Liver (tissue), 9 donors: ENCODE measurements around the gene ZC3H8. TPM values are rescaled to one million over a fixed set of nuclear protein-coding genes. Genes with fewer than 3 reads are reported as not detected.

ENCODE experiments used
- DNase-seq: peaks from one replicate; pipeline ENCODE4 v3.0.0-alpha.2; 2017; ENCODE audit warnings: low spot score
- H3K27ac ChIP-seq, 2 donors: one replicate each; pipeline ENCODE4 v1.7.0; 2013; ENCODE audit warnings: inconsistent platforms in 2 of 2, low read length in 2 of 2, control low read depth in 1 of 2, low read depth in 1 of 2, mild to moderate bottlenecking in 1 of 2
- H3K27me3 ChIP-seq, 4 donors: one replicate each; pipeline versions ENCODE4 v1.6.1 to v1.7.0; 2013; ENCODE audit warnings: low read length in 3 of 4, inconsistent platforms in 1 of 4, mild to moderate bottlenecking in 1 of 4, moderate library complexity in 1 of 4; ENCODE audit not compliant: control insufficient read depth in 4 of 4, insufficient read depth in 4 of 4
- H3K36me3 ChIP-seq, 4 donors: one replicate each; pipeline versions ENCODE4 v1.6.1 to v1.7.0; 2013; ENCODE audit warnings: low read length in 3 of 4, mild to moderate bottlenecking in 3 of 4, low read depth in 1 of 4, moderate library complexity in 1 of 4; ENCODE audit not compliant: control insufficient read depth in 4 of 4, insufficient read depth in 3 of 4
- H3K4me1 ChIP-seq, 4 donors: one replicate each; pipeline versions ENCODE4 v1.6.1 to v1.7.0; 2013; ENCODE audit warnings: low read length in 3 of 4, mild to moderate bottlenecking in 3 of 4, moderate library complexity in 1 of 4; ENCODE audit not compliant: control insufficient read depth in 4 of 4, insufficient read depth in 4 of 4
- H3K4me3 ChIP-seq, 3 donors: one replicate each; pipeline versions ENCODE4 v1.6.1 to v1.7.0; 2013; ENCODE audit warnings: low read length in 3 of 3, control low read depth in 1 of 3, low read depth in 1 of 3, mild to moderate bottlenecking in 1 of 3
- H3K9ac ChIP-seq, 2 donors: one replicate each; pipeline ENCODE4 v1.7.0; 2013; ENCODE audit warnings: low read length in 2 of 2, mild to moderate bottlenecking in 2 of 2, moderate library complexity in 2 of 2, control low read depth in 1 of 2, low read depth in 1 of 2
- H3K9me3 ChIP-seq, 4 donors: one replicate each; pipeline versions ENCODE4 v1.6.1 to v1.7.0; 2013; ENCODE audit warnings: low read length in 3 of 4; ENCODE audit not compliant: control insufficient read depth in 4 of 4
- EGR1 ChIP-seq, 2 donors: IDR thresholded peaks; 2 replicates each; pipeline ENCODE4 v1.6.1; 2016 to 2018; ENCODE audit warnings: antibody characterized with exemption in 2 of 2, low read depth in 2 of 2
- FOXA2 ChIP-seq: IDR thresholded peaks from 2 replicates; pipeline ENCODE4 v1.6.1; 2016; ENCODE audit warnings: antibody characterized with exemption
- GABPA ChIP-seq, 2 donors: IDR thresholded peaks in 1 of 2; conservative IDR thresholded peaks in 1 of 2; 2 replicates each; pipeline ENCODE4 v1.6.1; 2016; ENCODE audit warnings: antibody characterized with exemption in 2 of 2, mild to moderate bottlenecking in 1 of 2, moderate library complexity in 1 of 2
- HNF4G ChIP-seq: IDR thresholded peaks from 2 replicates; pipeline ENCODE4 v1.6.1; 2016; ENCODE audit warnings: antibody characterized with exemption
- JUND ChIP-seq, 2 donors: IDR thresholded peaks; 2 replicates each; pipeline ENCODE4 v1.6.1; 2016; ENCODE audit warnings: antibody characterized with exemption in 2 of 2
- NR2F2 ChIP-seq: IDR thresholded peaks from 2 replicates; pipeline ENCODE4 v1.6.1; 2016; ENCODE audit warnings: antibody characterized with exemption
- RAD21 ChIP-seq, 2 donors: IDR thresholded peaks; 2 replicates each; pipeline ENCODE4 v1.6.1; 2016; ENCODE audit warnings: antibody characterized with exemption in 2 of 2, mild to moderate bottlenecking in 2 of 2
- RXRA ChIP-seq, 2 donors: IDR thresholded peaks; 2 replicates each; pipeline ENCODE4 v1.6.1; 2017 to 2018; ENCODE audit warnings: antibody characterized with exemption in 2 of 2, mild to moderate bottlenecking in 1 of 2
- TAF1 ChIP-seq: conservative IDR thresholded peaks from 2 replicates; pipeline ENCODE4 v1.6.1; 2016; ENCODE audit warnings: antibody characterized with exemption, mild to moderate bottlenecking
- YY1 ChIP-seq: IDR thresholded peaks from 2 replicates; pipeline ENCODE4 v1.6.1; 2016; ENCODE audit warnings: antibody characterized with exemption, mild to moderate bottlenecking
- WGBS: extraction: QIAGEN DNeasy Blood & Tissue Kit; methylation state at CpG from one replicate; pipeline ENCODE4 v1.1.7; 2013; 5-methylcytosine and 5-hydroxymethylcytosine counted together
- polyA plus RNA-seq, 2 donors: library from polyadenylated mRNA; stranded (reverse) in 1 of 2; unstranded in 1 of 2; fragments of 200-250 nt in 1 of 2; fragments of >200 nt in 1 of 2; fragmentation: Nextera tagmentation in 1 of 2; extraction: Ambion mirVana in 1 of 2; gene quantifications; one replicate each; pipeline versions ENCODE4 v1.2.1 to v1.2.3, GENCODE V29; 2013 to 2015
- total RNA-seq, 2 donors: library from RNA; depleted of rRNA; stranded (reverse); fragments of >200 nt; gene quantifications; one replicate each; pipeline ENCODE4 v1.2.3, GENCODE V29; 2014
- TF ChIP-seq, protein P1 (sequence below): fragments of 150-350 bp; IDR thresholded peaks from 2 replicates; pipeline ENCODE4 v1.5.1; 2017; ENCODE audit warnings: improper control_type of control experiment, low read depth, low read length; ENCODE audit not compliant: missing input control
- TF ChIP-seq, protein P2 (sequence below): IDR thresholded peaks from 2 replicates; pipeline ENCODE4 v1.6.1; 2016; ENCODE audit warnings: antibody characterized with exemption
- TF ChIP-seq, protein P3 (sequence below): IDR thresholded peaks from 2 replicates; pipeline ENCODE4 v1.6.1; 2016; ENCODE audit warnings: antibody characterized with exemption, mild to moderate bottlenecking
- TF ChIP-seq, protein P4 (sequence below): IDR thresholded peaks from 2 replicates; pipeline ENCODE4 v1.6.1; 2016; ENCODE audit warnings: antibody characterized with exemption
- TF ChIP-seq, protein P5 (sequence below): IDR thresholded peaks from 2 replicates; pipeline ENCODE4 v1.6.1; 2016; ENCODE audit warnings: antibody characterized with exemption
- donor health status: healthy.
- donor health status: healthy.
- donor health status: healthy.
- donor health status: healthy.
- donor health status: healthy.

ZC3H8 gene
- total and polyA plus RNA-seq, 4 donors: 2.4 to 8.9 (median 6.5) TPM

DNA sequence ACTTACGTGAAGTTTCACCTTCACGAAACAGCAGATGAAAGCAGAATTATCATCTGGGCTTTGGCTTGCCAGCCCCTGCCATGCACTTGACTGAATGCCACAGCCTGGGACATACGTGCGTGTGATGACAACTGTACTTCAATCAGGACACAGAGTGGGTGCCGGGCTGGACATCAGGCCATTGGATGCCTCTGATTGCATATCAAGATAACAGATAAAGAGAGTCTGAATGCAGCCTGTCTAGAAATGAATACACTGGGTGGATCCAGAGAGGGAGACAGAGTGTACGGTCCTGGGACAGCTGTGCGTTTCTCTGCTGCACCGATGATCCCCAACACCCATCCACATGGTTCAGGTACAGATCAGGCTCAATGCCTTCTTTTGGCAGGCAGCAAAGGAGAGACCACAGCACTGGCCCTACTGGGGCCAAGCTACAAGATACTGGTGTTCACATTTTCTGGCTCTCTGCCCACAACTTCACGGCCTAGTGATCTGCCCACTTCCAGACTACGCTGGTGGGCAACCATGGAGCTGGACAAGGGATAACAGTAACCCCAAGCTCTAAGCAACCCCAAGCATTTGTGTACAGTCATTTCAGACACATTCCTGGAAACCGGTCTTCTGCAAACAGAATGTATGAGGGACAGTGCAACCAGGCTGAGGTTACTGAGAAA lies 81.1 kb downstream of the ZC3H8 start:
- H3K9me3 ChIP-seq: no peaks in the 10 kb centered on the region
- no peak overlapping the region for H3K4me3 ChIP-seq
- WGBS: 95% methylated on average over 11 of the region's 11 CpGs
- H3K4me1 ChIP-seq: no peaks in the 10 kb centered on the region
- H3K36me3 ChIP-seq: no peaks in the 10 kb centered on the region
- no peak overlapping the region for H3K27ac ChIP-seq
- no peaks in the 10 kb centered on the region for H3K27me3 ChIP-seq
- no peak for DNase-seq
- no peak overlapping the region for H3K9ac ChIP-seq
- TF ChIP-seq JUND (IDR thresholded peaks at IDR 0.05) (no peak), TAF1 (no peak), EGR1 (IDR thresholded peaks at IDR 0.05; ENCODE audit: low read depth in 2 of 2) (no peak), YY1 (no peak), RAD21 (IDR thresholded peaks at IDR 0.05) (no peak), FOXA2 (no peak), HNF4G (no peak)
- TF ChIP-seq, protein P1, sequence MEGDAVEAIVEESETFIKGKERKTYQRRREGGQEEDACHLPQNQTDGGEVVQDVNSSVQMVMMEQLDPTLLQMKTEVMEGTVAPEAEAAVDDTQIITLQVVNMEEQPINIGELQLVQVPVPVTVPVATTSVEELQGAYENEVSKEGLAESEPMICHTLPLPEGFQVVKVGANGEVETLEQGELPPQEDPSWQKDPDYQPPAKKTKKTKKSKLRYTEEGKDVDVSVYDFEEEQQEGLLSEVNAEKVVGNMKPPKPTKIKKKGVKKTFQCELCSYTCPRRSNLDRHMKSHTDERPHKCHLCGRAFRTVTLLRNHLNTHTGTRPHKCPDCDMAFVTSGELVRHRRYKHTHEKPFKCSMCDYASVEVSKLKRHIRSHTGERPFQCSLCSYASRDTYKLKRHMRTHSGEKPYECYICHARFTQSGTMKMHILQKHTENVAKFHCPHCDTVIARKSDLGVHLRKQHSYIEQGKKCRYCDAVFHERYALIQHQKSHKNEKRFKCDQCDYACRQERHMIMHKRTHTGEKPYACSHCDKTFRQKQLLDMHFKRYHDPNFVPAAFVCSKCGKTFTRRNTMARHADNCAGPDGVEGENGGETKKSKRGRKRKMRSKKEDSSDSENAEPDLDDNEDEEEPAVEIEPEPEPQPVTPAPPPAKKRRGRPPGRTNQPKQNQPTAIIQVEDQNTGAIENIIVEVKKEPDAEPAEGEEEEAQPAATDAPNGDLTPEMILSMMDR: no peak
- TF ChIP-seq, protein P2, sequence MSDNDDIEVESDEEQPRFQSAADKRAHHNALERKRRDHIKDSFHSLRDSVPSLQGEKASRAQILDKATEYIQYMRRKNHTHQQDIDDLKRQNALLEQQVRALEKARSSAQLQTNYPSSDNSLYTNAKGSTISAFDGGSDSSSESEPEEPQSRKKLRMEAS: no peak

DNA sequence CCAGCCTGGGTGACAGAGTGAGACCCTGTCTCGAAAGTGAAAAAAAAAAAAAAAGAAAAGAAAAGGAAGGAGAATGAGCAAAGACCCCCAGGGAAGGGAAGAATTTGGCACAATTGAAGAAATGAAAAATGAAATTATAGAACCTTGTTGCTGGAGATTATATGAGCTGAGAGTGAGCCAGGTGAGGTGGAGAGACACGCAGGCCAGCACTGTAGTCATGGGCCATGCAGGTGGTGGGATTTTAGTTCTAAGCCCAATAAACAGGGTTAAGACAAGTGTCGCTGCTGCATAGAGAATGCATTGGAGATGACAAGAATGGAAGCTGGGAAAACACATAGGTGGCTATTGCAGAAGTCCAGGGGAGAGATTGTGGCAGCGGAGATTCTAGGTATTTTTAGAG lies 84.3 kb downstream of the ZC3H8 start:
- peaks cover 0 to 2% (median under 1%) of the 10 kb centered on the region in 4 donors for H3K4me1 ChIP-seq
- no peak for TF ChIP-seq JUND (IDR thresholded peaks at IDR 0.05)
- TF ChIP-seq FOXA2: no peak
- TF ChIP-seq, protein P3, sequence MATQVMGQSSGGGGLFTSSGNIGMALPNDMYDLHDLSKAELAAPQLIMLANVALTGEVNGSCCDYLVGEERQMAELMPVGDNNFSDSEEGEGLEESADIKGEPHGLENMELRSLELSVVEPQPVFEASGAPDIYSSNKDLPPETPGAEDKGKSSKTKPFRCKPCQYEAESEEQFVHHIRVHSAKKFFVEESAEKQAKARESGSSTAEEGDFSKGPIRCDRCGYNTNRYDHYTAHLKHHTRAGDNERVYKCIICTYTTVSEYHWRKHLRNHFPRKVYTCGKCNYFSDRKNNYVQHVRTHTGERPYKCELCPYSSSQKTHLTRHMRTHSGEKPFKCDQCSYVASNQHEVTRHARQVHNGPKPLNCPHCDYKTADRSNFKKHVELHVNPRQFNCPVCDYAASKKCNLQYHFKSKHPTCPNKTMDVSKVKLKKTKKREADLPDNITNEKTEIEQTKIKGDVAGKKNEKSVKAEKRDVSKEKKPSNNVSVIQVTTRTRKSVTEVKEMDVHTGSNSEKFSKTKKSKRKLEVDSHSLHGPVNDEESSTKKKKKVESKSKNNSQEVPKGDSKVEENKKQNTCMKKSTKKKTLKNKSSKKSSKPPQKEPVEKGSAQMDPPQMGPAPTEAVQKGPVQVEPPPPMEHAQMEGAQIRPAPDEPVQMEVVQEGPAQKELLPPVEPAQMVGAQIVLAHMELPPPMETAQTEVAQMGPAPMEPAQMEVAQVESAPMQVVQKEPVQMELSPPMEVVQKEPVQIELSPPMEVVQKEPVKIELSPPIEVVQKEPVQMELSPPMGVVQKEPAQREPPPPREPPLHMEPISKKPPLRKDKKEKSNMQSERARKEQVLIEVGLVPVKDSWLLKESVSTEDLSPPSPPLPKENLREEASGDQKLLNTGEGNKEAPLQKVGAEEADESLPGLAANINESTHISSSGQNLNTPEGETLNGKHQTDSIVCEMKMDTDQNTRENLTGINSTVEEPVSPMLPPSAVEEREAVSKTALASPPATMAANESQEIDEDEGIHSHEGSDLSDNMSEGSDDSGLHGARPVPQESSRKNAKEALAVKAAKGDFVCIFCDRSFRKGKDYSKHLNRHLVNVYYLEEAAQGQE: no peak
- TF ChIP-seq RXRA (IDR thresholded peaks at IDR 0.05): no peak
- TF ChIP-seq, protein P4, sequence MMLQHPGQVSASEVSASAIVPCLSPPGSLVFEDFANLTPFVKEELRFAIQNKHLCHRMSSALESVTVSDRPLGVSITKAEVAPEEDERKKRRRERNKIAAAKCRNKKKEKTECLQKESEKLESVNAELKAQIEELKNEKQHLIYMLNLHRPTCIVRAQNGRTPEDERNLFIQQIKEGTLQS: no peak
- no peak for TF ChIP-seq NR2F2
- no peak for TF ChIP-seq EGR1 (IDR thresholded peaks at IDR 0.05; ENCODE audit: low read depth in 2 of 2)
- TF ChIP-seq GABPA (IDR thresholded peaks at IDR 0.05 in 1 of 2, conservative IDR thresholded peaks at IDR 0.05 in 1 of 2): no peak
- TF ChIP-seq, protein P2: no peak
- TF ChIP-seq, protein P1: no peak
- TF ChIP-seq, protein P5, sequence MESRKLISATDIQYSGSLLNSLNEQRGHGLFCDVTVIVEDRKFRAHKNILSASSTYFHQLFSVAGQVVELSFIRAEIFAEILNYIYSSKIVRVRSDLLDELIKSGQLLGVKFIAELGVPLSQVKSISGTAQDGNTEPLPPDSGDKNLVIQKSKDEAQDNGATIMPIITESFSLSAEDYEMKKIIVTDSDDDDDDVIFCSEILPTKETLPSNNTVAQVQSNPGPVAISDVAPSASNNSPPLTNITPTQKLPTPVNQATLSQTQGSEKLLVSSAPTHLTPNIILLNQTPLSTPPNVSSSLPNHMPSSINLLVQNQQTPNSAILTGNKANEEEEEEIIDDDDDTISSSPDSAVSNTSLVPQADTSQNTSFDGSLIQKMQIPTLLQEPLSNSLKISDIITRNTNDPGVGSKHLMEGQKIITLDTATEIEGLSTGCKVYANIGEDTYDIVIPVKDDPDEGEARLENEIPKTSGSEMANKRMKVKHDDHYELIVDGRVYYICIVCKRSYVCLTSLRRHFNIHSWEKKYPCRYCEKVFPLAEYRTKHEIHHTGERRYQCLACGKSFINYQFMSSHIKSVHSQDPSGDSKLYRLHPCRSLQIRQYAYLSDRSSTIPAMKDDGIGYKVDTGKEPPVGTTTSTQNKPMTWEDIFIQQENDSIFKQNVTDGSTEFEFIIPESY: no peak
- TF ChIP-seq TAF1: no peak
- TF ChIP-seq RAD21 (IDR thresholded peaks at IDR 0.05): no peak
- H3K4me3 ChIP-seq: no peak overlapping the region
- no peak overlapping the region for H3K9ac ChIP-seq
- H3K27me3 ChIP-seq: no peaks in the 10 kb centered on the region
- no peaks in the 10 kb centered on the region for H3K9me3 ChIP-seq
- DNase-seq: no peak
- no peak overlapping the region for H3K27ac ChIP-seq
- 98% methylated on average over 4 of the region's 4 CpGs for WGBS
- H3K36me3 ChIP-seq: no peaks in the 10 kb centered on the region
